ENCODE results near the gene CDKL5.

The CDKL5 gene

DNA sequence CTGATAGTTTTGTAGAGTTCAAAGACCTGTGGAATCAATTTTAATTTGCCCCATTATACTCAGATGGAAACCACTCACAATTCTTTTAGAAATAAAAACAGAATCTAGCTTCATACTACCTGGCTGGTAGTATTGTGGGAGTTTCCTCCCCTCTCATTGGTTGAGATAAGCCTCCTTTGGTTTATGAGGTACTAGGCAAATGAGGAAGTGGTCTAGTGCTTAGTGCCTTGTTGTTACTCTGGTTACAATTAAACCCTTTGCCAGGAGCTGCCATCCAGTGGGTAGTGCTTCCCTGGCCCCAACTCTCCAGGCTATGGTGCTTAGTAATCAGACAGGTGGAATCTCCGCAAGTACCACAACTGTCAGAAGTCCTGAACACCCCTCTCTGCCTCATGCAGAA lies 118.3 kb downstream of the CDKL5 start:
- H3K27ac ChIP-seq: no peak overlapping the region
- no peak for TF ChIP-seq CTCF (IDR thresholded peaks at IDR 0.05)

GRCh38 chrX:18545771-18546170 lies 120.4 kb downstream of the CDKL5 start:
- H3K27ac ChIP-seq: no peak overlapping the region
- TF ChIP-seq ZFX (IDR thresholded peaks at IDR 0.05; ENCODE audit: borderline replicate concordance) (no peak), CTCF (IDR thresholded peaks at IDR 0.05) (no peak)

GRCh38 chrX:18548996-18549395 lies 123.6 kb downstream of the CDKL5 start:
- TF ChIP-seq CTCF (IDR thresholded peaks at IDR 0.05): no peak
- no peak for TF ChIP-seq ZFX (IDR thresholded peaks at IDR 0.05; ENCODE audit: borderline replicate concordance)

DNA sequence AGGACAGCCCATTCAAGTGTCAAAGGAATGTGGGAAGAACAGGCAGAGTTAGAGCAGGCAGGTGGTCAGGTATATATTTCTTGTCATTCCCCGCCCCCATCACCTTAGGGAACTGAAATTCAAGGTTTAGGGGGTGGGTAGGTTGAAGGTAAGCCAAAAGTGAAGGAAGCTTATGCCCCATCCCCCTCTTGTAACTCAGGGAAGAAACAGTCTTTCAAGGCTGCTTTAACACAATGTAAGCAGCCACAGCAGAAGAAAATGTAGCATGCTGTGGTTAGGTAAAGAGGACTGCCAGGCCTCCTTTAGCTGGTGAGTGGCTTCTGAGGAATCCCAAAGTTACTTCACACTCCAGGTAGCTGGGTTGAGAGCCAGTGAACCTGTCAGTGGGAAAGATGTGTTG lies 124.2 kb downstream of the CDKL5 start:
- TF ChIP-seq ZFX (IDR thresholded peaks at IDR 0.05; ENCODE audit: borderline replicate concordance) (no peak), CTCF (IDR thresholded peaks at IDR 0.05) (no peak)
- no peak overlapping the region for H3K27ac ChIP-seq

More at GRCh38 chrX:18548996-18549395, 123.6 kb downstream of the CDKL5 start:
- H3K27ac ChIP-seq: no peak overlapping the region

DNA sequence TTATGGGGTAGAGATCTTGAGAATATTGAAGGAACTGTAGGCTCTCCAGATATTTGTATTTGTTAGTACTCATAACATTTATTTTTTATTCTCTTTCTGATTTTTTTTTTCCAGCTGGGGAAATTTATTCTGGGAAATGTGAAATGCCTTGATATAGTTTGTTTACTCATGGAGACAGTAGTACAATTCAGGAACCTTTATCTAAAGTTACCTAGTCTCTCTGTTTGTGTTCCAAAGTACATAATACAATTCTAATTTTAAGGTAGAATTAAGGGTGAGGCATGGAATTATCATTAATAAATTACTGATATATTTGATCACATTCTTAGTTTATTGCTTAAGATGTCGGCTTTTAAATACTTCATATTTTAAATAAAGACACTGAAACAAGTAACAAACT lies 132.5 kb downstream of the CDKL5 start:
- no peak overlapping the region for H3K27ac ChIP-seq
- TF ChIP-seq CTCF (IDR thresholded peaks at IDR 0.05) (no peak), ZFX (IDR thresholded peaks at IDR 0.05; ENCODE audit: borderline replicate concordance) (no peak)

- no peak overlapping the region for H3K27ac ChIP-seq
- TF ChIP-seq CTCF (IDR thresholded peaks at IDR 0.05) (no peak), ZFX (IDR thresholded peaks at IDR 0.05; ENCODE audit: borderline replicate concordance) (no peak)
Observed at GRCh38 chrX:18558799-18559198, 133.4 kb downstream of the CDKL5 start.

- TF ChIP-seq CTCF (IDR thresholded peaks at IDR 0.05) (no peak), ZFX (IDR thresholded peaks at IDR 0.05; ENCODE audit: borderline replicate concordance) (no peak)
- H3K27ac ChIP-seq: no peak overlapping the region
Observed at GRCh38 chrX:18561020-18561419, 135.6 kb downstream of the CDKL5 start.
